Measurements from ENCODE around the gene DGLUCY. TPM values are rescaled to one million over a fixed set of nuclear protein-coding genes. Genes with fewer than 3 reads are reported as not detected.

The DGLUCY gene
- total RNA-seq, 1 donor: 45.6 TPM

DNA sequence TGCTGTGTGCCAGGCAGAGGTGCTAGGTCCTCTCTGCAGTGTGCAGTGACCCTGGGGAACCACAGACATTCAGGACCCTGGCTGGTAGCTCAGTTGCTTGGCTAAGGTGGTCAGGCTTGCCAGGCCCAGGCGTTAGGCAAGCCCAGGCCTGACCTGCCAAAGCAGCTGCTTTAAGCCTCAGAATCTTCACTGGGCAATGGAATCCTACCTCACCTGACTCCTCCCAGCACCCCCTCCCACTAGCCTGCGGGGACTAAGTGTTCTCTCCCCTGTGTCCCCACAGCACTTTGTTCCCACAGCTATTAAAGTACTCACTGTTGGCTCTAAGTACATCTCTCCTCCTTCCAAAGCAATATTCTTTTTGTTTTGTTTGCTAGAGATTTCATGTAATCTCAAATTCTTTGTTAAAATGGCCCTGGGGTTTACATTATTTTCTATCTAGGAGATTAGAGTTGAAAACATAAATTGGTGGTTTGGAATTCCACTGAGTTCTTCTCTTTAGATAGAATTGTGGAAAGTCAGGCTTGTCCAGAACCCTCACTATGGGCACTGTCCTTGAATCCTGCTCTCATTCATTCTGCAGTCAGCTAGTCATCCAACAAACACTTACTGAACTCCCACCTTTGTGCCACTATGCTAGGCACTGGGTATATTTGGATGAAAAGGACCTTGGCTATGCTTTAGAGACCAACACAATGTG, 44.4 kb downstream of the DGLUCY start:
- Histone ChIP-seq H3K79me2 (ENCODE audit: insufficient read depth, low read length) (no peaks in the 10 kb centered on the region), H3K27ac (ENCODE audit: low read depth, low read length) (no peak overlapping the region), H3K4me2 (ENCODE audit: insufficient read depth, low read length) (no peak overlapping the region), H3K36me3 (ENCODE audit: insufficient read depth, low read length) (peaks cover 18% of the 10 kb centered on the region), H3K4me1 (ENCODE audit: insufficient read depth, low read length) (peaks cover 9% of the 10 kb centered on the region), H3K4me3 (ENCODE audit: insufficient read depth, low read length) (no peak overlapping the region), H4K20me1 (ENCODE audit: insufficient read depth, low read length) (peaks cover 21% of the 10 kb centered on the region), H3K9me3 (ENCODE audit: low read depth, low read length) (no peaks in the 10 kb centered on the region), H3K27me3 (ENCODE audit: insufficient read depth, low read length) (no peaks in the 10 kb centered on the region), H2AFZ (ENCODE audit: low read length) (no peak overlapping the region)
- no peak for TF ChIP-seq CTCF (IDR thresholded peaks at IDR 0.05; ENCODE audit: extremely low read depth, low read depth, low read length)
- DNase-seq (ENCODE audit: insufficient read length, low spot score, missing footprints): no peak

DNA sequence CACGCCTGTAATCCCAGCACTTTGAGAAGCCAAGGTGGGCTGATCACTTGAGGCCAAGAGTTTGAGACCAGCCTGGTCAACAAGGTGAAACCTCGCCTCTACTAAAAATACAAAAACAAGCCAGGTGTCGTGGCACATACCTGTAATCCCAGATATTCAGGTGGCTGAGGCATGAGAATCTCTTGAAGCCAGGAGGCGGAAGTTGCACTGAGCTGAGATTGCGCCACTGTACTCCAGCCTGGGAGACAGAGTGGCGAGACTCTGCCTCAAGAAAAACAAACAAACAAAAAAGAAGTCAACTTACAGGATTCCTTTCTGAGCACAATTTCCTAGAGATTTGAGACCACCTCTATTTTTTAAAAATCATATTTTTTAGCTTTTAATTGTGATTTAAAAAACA, 45.3 kb downstream of the DGLUCY start:
- H3K4me3 ChIP-seq (ENCODE audit: insufficient read depth, low read length): no peak overlapping the region
- H2AFZ ChIP-seq (ENCODE audit: low read length): no peak overlapping the region
- H3K79me2 ChIP-seq (ENCODE audit: insufficient read depth, low read length): no peaks in the 10 kb centered on the region
- H3K36me3 ChIP-seq (ENCODE audit: insufficient read depth, low read length): peaks cover 22% of the 10 kb centered on the region
- peaks cover 17% of the 10 kb centered on the region for H4K20me1 ChIP-seq (ENCODE audit: insufficient read depth, low read length)
- no peak for DNase-seq (ENCODE audit: insufficient read length, low spot score, missing footprints)
- H3K27ac ChIP-seq (ENCODE audit: low read depth, low read length): no peak overlapping the region
- no peaks in the 10 kb centered on the region for H3K27me3 ChIP-seq (ENCODE audit: insufficient read depth, low read length)
- H3K4me1 ChIP-seq (ENCODE audit: insufficient read depth, low read length): peaks cover 9% of the 10 kb centered on the region
- H3K9me3 ChIP-seq (ENCODE audit: low read depth, low read length): no peaks in the 10 kb centered on the region
- H3K4me2 ChIP-seq (ENCODE audit: insufficient read depth, low read length): no peak overlapping the region
- TF ChIP-seq CTCF (IDR thresholded peaks at IDR 0.05; ENCODE audit: extremely low read depth, low read depth, low read length): no peak

DNA sequence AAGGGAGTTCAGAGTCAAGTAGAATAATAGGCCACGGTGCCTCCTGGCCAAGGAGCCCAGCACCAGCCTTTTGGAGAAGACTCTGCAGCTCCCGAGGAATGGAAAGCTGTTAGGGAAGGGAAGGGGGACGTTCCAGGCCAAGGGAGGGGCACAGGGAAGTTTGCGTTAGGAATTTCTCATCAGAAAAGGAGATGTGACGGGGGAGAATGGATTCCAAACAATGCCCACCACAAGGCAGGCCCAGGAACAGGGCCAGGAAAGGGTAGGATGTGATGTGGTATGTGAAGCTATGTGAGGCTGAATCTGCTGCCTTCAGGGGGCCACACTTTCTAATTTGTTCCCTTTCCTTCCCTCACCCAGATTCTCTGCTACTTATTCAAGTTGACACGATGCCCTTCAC, 46.0 kb downstream of the DGLUCY start:
- Histone ChIP-seq H3K9me3 (ENCODE audit: low read depth, low read length) (no peaks in the 10 kb centered on the region), H3K4me3 (ENCODE audit: insufficient read depth, low read length) (no peak overlapping the region), H3K27me3 (ENCODE audit: insufficient read depth, low read length) (no peaks in the 10 kb centered on the region), H4K20me1 (ENCODE audit: insufficient read depth, low read length) (peaks cover 9% of the 10 kb centered on the region), H3K79me2 (ENCODE audit: insufficient read depth, low read length) (no peaks in the 10 kb centered on the region), H3K4me1 (ENCODE audit: insufficient read depth, low read length) (peaks cover 6% of the 10 kb centered on the region), H3K36me3 (ENCODE audit: insufficient read depth, low read length) (peaks cover 22% of the 10 kb centered on the region), H3K27ac (ENCODE audit: low read depth, low read length) (no peak overlapping the region), H3K4me2 (ENCODE audit: insufficient read depth, low read length) (no peak overlapping the region), H2AFZ (ENCODE audit: low read length) (no peak overlapping the region)
- no peak for DNase-seq (ENCODE audit: insufficient read length, low spot score, missing footprints)
- no peak for TF ChIP-seq CTCF (IDR thresholded peaks at IDR 0.05; ENCODE audit: extremely low read depth, low read depth, low read length)

GRCh38 chr14:91163316-91163715, 49.4 kb downstream of the DGLUCY start:
- Histone ChIP-seq H3K79me2 (ENCODE audit: insufficient read depth, low read length) (no peaks in the 10 kb centered on the region), H3K9me3 (ENCODE audit: low read depth, low read length) (no peaks in the 10 kb centered on the region), H3K27me3 (ENCODE audit: insufficient read depth, low read length) (no peaks in the 10 kb centered on the region), H3K4me3 (ENCODE audit: insufficient read depth, low read length) (no peak overlapping the region), H3K4me1 (ENCODE audit: insufficient read depth, low read length) (no peaks in the 10 kb centered on the region), H4K20me1 (ENCODE audit: insufficient read depth, low read length) (no peaks in the 10 kb centered on the region), H2AFZ (ENCODE audit: low read length) (no peak overlapping the region), H3K27ac (ENCODE audit: low read depth, low read length) (no peak overlapping the region), H3K36me3 (ENCODE audit: insufficient read depth, low read length) (peaks cover 33% of the 10 kb centered on the region), H3K4me2 (ENCODE audit: insufficient read depth, low read length) (no peak overlapping the region)
- TF ChIP-seq CTCF (IDR thresholded peaks at IDR 0.05; ENCODE audit: extremely low read depth, low read depth, low read length): no peak
- no peak for DNase-seq (ENCODE audit: insufficient read length, low spot score, missing footprints)

All from osteoblast (primary cell).